ENCODE data around the gene FSTL5.

DNA sequence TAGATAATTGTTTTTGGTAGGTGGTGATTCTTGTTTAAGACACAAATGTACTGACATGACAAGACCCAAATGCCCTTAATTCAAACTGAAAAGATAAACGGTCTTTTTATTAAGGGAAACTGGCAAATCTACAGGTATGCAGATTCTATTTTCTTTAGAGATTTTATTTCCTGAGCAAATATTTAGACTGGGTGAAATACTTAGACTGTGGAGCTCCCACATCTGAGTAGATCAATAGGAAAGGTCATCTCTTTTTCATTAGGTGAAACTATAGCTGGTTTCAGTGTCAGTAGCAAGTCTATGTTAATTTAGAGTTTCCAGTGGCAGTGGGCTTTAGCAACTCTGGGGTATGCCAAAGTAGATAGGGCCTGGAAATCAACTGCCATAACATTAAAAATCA lies 446.7 kb downstream of the FSTL5 start:
- TF ChIP-seq YY1 (IDR thresholded peaks at IDR 0.05; ENCODE audit: insufficient read depth, insufficient read length), result no peak
- no peak for TF ChIP-seq SUZ12 (IDR thresholded peaks at IDR 0.05; ENCODE audit: extremely low read depth, insufficient read depth, insufficient read length)
